Mesenteric fat pad (tissue), 1 donor: Measurements from ENCODE around the gene PARP8. TPM values are rescaled to one million over a fixed set of nuclear protein-coding genes. Genes with fewer than 3 reads are reported as not detected.

Experiments
- DNase-seq: peaks from one replicate; pipeline ENCODE4 v3.0.0-alpha.2; 2020; ENCODE audit warnings: low spot score
- total RNA-seq: library from RNA; stranded (reverse); fragmentation: NEBNext Ultra II Directional; extraction: Animal tissue kit (Norgen Biotek cat#: 25700); gene quantifications from one replicate; pipeline ENCODE4 v1.2.1, GENCODE V29; 2021
- donor health status: DM: yes; HTN: yes; CAD: no.

PARP8 gene
- total RNA-seq, 1 donor from 2014 or later: 28.0 TPM

GRCh38 chr5:50843091-50843490 lies 176.7 kb downstream of the PARP8 start:
- DNase-seq: no peak

GRCh38 chr5:50846261-50846660 lies 179.8 kb downstream of the PARP8 start:
- no peak for DNase-seq

- no peak for DNase-seq
These were observed 183.1 kb downstream of the PARP8 start for GRCh38 chr5:50849554-50849953.

GRCh38 chr5:50853151-50853550 lies 186.7 kb downstream of the PARP8 start:
- no peak for DNase-seq

- no peak for DNase-seq
These were observed 187.6 kb downstream of the PARP8 start for GRCh38 chr5:50854082-50854481.

GRCh38 chr5:50855001-50855400 lies 188.6 kb downstream of the PARP8 start:
- no peak for DNase-seq

- no peak for DNase-seq
These were observed 190.1 kb downstream of the PARP8 start for GRCh38 chr5:50856401-50857119.

- DNase-seq: no peak
These were observed 197.2 kb downstream of the PARP8 start for GRCh38 chr5:50863534-50864170.

GRCh38 chr5:50864466-50864865 lies 198.0 kb downstream of the PARP8 start:
- DNase-seq: no peak

- no peak for DNase-seq
These were observed 200.0 kb downstream of the PARP8 start for GRCh38 chr5:50866415-50866814.

GRCh38 chr5:50867140-50867539 lies 200.7 kb downstream of the PARP8 start:
- no peak for DNase-seq

- no peak for DNase-seq
These were observed 207.3 kb downstream of the PARP8 start for GRCh38 chr5:50873595-50874277.

GRCh38 chr5:50874306-50875001 lies 208.0 kb downstream of the PARP8 start:
- DNase-seq: no peak

GRCh38 chr5:50875002-50875344 lies 208.5 kb downstream of the PARP8 start:
- no peak for DNase-seq

GRCh38 chr5:50878470-50878869 lies 212.0 kb downstream of the PARP8 start:
- DNase-seq: no peak

GRCh38 chr5:50881407-50881806 lies 215.0 kb downstream of the PARP8 start:
- no peak for DNase-seq

GRCh38 chr5:50886657-50887345 lies 220.4 kb downstream of the PARP8 start:
- DNase-seq: no peak

GRCh38 chr5:50887889-50888633 lies 221.6 kb downstream of the PARP8 start:
- DNase-seq: no peak

- no peak for DNase-seq
These were observed 222.3 kb downstream of the PARP8 start for GRCh38 chr5:50888751-50889150.

- no peak for DNase-seq
These were observed 223.4 kb downstream of the PARP8 start for GRCh38 chr5:50889790-50890189.
